Rectal smooth muscle tissue (tissue), 1 donor: Measurements from ENCODE around the gene ATP2B2.
"Not testable (repeated sequence)": the region's sequence is repeated elsewhere in the genome, so short reads cannot be mapped to it uniquely, and the experiment has no call there.

Experiments used
- H3K27ac ChIP-seq: one replicate; pipeline ENCODE4 v1.7.0; 2013; ENCODE audit warnings: low read depth, low read length, inconsistent platforms
- H3K27me3 ChIP-seq: one replicate; pipeline ENCODE4 v1.7.0; 2013; ENCODE audit warnings: low read length; ENCODE audit not compliant: control insufficient read depth, insufficient read depth
- H3K36me3 ChIP-seq: one replicate; pipeline ENCODE4 v1.7.0; 2013; ENCODE audit warnings: low read length; ENCODE audit not compliant: control insufficient read depth, insufficient read depth
- H3K4me1 ChIP-seq: one replicate; pipeline ENCODE4 v1.7.0; 2013; ENCODE audit warnings: low read length; ENCODE audit not compliant: control insufficient read depth, insufficient read depth
- H3K4me3 ChIP-seq: one replicate; pipeline ENCODE4 v1.7.0; 2013; ENCODE audit warnings: low read length
- H3K9ac ChIP-seq: one replicate; pipeline ENCODE4 v1.7.0; 2013; ENCODE audit warnings: low read length

The ATP2B2 gene

GRCh38 chr3:10303785-10304184 is 201.6 kb downstream of the ATP2B2 start:
- H3K9ac ChIP-seq, result no peak overlapping the region
- H3K36me3 ChIP-seq, result peaks cover 62% of the 10 kb centered on the region
- H3K4me3 ChIP-seq, result no peak overlapping the region
- no peak overlapping the region for H3K27ac ChIP-seq
- H3K27me3 ChIP-seq, result no peaks in the 10 kb centered on the region
- no peaks in the 10 kb centered on the region for H3K4me1 ChIP-seq

GRCh38 chr3:10303105-10303504 is 202.3 kb downstream of the ATP2B2 start:
- H3K36me3 ChIP-seq, result peaks cover 62% of the 10 kb centered on the region
- H3K4me3 ChIP-seq, result no peak overlapping the region
- no peaks in the 10 kb centered on the region for H3K4me1 ChIP-seq
- no peaks in the 10 kb centered on the region for H3K27me3 ChIP-seq
- no peak overlapping the region for H3K9ac ChIP-seq
- H3K27ac ChIP-seq, result no peak overlapping the region

GRCh38 chr3:10300087-10300486 is 205.3 kb downstream of the ATP2B2 start:
- Histone ChIP-seq H3K36me3 (peaks cover 48% of the 10 kb centered on the region), H3K27ac (no peak overlapping the region), H3K27me3 (no peaks in the 10 kb centered on the region), H3K4me1 (no peaks in the 10 kb centered on the region), H3K4me3 (no peak overlapping the region), H3K9ac (no peak overlapping the region)

GRCh38 chr3:10299679-10300078 is 205.7 kb downstream of the ATP2B2 start:
- Histone ChIP-seq H3K4me3 (no peak overlapping the region), H3K4me1 (no peaks in the 10 kb centered on the region), H3K36me3 (peaks cover 44% of the 10 kb centered on the region), H3K9ac (no peak overlapping the region), H3K27me3 (no peaks in the 10 kb centered on the region), H3K27ac (no peak overlapping the region)

- Histone ChIP-seq H3K27ac (no peak overlapping the region), H3K4me1 (no peaks in the 10 kb centered on the region), H3K9ac (no peak overlapping the region), H3K36me3 (peaks cover 39% of the 10 kb centered on the region), H3K27me3 (no peaks in the 10 kb centered on the region), H3K4me3 (no peak overlapping the region)
Measured at GRCh38 chr3:10299175-10299574, 206.2 kb downstream of the ATP2B2 start.

- H3K27ac ChIP-seq, H3K4me3 ChIP-seq, H3K9ac ChIP-seq, H3K27me3 ChIP-seq, H3K4me1 ChIP-seq: not testable (repeated sequence)
- H3K36me3 ChIP-seq, result peaks cover 28% of the 10 kb centered on the region
Measured at GRCh38 chr3:10298064-10298463, 207.3 kb downstream of the ATP2B2 start.

GRCh38 chr3:10294030-10294586 is 211.3 kb downstream of the ATP2B2 start:
- Histone ChIP-seq H3K9ac (no peak overlapping the region), H3K4me1 (no peaks in the 10 kb centered on the region), H3K27ac (no peak overlapping the region), H3K27me3 (no peaks in the 10 kb centered on the region), H3K36me3 (peaks cover 4% of the 10 kb centered on the region), H3K4me3 (no peak overlapping the region)

- Histone ChIP-seq H3K27ac (no peak within 1 kb of the TSS), H3K27me3 (no peaks in the 10 kb centered on the region), H3K36me3 (peaks cover 8% of the 10 kb centered on the region), H3K4me3 (no peak within 1 kb of the TSS), H3K9ac (no peak within 1 kb of the TSS), H3K4me1 (no peaks in the 10 kb centered on the region)
Measured at GRCh38 chr3:10292505-10293419, 212.6 kb downstream of the ATP2B2 start, which contains the start of gene GHRL. TSS of gene GHRL (minus strand) at chr3:10292947. CDS start at chr3:10290180, 2,767 bp downstream.

- H3K27ac ChIP-seq, result no peak overlapping the region
- peaks cover 13% of the 10 kb centered on the region for H3K36me3 ChIP-seq
- no peaks in the 10 kb centered on the region for H3K27me3 ChIP-seq
- H3K4me1 ChIP-seq, result no peaks in the 10 kb centered on the region
- H3K9ac ChIP-seq, result no peak overlapping the region
- no peak overlapping the region for H3K4me3 ChIP-seq
Measured at GRCh38 chr3:10291641-10292040, 213.7 kb downstream of the ATP2B2 start.

- H3K27ac ChIP-seq, result no peak overlapping the region
- no peak overlapping the region for H3K4me3 ChIP-seq
- peaks cover 13% of the 10 kb centered on the region for H3K36me3 ChIP-seq
- no peak overlapping the region for H3K9ac ChIP-seq
- H3K27me3 ChIP-seq, result no peaks in the 10 kb centered on the region
- H3K4me1 ChIP-seq, result no peaks in the 10 kb centered on the region
Measured at GRCh38 chr3:10290481-10291176, 214.8 kb downstream of the ATP2B2 start.

- Histone ChIP-seq H3K9ac (no peak overlapping the region), H3K36me3 (peaks cover 13% of the 10 kb centered on the region), H3K27ac (no peak overlapping the region), H3K4me3 (no peak overlapping the region), H3K27me3 (no peaks in the 10 kb centered on the region), H3K4me1 (no peaks in the 10 kb centered on the region)
Measured at GRCh38 chr3:10289787-10290355, 215.5 kb downstream of the ATP2B2 start.

GRCh38 chr3:10289077-10289476 is 216.3 kb downstream of the ATP2B2 start:
- Histone ChIP-seq H3K9ac (no peak overlapping the region), H3K4me3 (no peak overlapping the region), H3K4me1 (no peaks in the 10 kb centered on the region), H3K27me3 (no peaks in the 10 kb centered on the region), H3K27ac (no peak overlapping the region), H3K36me3 (peaks cover 13% of the 10 kb centered on the region)
